GM19455 (cell line): Measurements from ENCODE around the gene VPS39.

Experiments
- ATAC-seq: cut with Tn5 transposase; IDR thresholded peaks from one replicate; pipeline ENCODE4 v1.9.1; 2021; ENCODE audit not compliant: unreplicated experiment

Gene VPS39

GRCh38 chr15:42202653-42203052 lies 5.5 kb downstream of the VPS39 start:
- ATAC-seq = no peak

- ATAC-seq = no peak
Measured at GRCh38 chr15:42201801-42202200, 6.3 kb downstream of the VPS39 start.

DNA sequence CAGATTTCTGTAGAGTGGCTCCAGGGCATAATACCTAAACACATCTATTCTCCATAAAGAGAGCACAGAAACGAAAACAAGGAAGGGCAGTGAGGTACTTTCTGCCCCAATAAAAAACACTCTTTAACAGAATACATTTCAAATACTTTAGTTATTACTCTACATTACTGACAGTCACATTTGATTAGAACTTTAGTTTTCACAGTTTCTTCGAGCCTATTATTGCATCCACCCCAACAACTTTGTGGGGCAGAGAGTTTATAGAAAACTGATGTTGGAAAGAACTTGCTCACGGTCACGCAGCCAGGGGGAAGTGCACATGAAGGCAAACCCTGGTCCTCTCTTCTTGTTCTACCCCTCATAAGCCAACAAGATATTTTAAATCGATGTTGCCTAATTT lies 9.0 kb downstream of the VPS39 start:
- no peak for ATAC-seq

- ATAC-seq = no peak
Measured at GRCh38 chr15:42198516-42198915, 9.6 kb downstream of the VPS39 start.

DNA sequence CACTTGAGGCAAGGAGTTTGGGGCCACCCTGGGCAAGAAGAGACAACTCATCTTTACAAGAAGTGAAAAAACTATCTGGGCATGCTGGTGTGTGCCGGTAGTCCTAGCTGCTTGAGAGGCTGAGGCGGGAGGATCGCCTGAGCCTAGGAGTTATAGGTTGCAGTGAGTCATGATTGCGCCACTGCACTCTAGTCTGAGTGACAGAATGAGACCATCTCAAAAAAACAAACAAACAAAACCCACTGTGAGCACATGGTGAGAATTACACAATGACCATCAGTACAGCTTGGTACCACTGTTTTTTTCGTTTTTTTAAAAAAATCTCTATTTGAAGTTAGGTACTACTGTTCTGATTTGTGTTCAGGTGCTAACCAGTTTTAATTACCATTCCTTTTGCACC lies 13.6 kb downstream of the VPS39 start:
- no peak for ATAC-seq

GRCh38 chr15:42193383-42193782 lies 14.7 kb downstream of the VPS39 start:
- no peak for ATAC-seq

DNA sequence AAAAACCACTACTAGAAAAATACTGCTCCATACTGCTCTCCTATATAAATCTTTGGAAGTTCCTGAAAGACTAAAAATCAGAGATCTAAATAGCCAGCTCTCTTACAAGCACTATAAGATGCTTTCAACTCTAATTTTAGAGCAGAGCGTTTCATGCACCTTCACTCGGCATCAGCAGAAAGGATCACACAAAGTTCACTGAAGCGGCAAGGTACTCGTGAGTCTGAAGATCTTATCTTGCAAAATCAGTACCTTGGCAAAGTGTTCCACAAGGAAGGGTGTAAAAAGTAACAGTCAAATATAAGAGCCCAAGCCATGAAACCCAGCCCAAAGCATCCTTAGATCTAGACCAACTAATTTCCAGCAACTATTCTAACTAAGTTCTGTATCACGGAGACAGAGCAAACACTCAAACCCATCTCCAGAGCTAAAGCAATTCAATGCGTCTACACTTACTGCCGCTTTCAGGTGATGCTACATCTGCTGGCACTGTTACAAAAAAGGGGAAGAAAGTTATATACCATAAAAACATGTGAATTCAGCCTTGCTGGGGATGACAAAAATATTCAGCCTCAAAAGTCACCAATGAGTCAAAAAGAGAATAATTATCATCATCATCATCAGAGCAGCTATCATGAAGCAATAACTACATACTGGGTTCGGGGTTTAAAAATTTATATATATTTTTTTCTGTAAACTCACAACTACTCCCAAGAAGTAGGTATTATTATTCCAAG lies 16.3 kb downstream of the VPS39 start:
- ATAC-seq = no peak

DNA sequence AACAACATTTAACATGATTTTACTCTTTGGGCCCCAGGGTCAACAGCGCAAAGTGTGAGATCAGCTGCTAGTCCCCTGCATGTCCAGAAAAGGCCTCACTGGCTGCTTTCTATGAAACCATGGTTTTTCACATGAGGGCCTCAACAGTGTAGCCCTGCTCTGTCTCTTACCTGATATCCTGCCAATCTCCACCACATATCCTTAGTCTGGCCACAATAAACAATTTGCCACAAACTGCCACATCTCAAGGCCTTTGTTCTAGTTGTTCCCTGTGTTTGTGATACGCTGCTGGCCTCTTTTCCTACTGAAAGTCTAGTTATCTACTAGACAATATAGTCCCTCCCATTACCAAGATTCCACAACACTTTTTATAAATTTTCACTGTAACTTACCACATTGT lies 17.7 kb downstream of the VPS39 start:
- no peak for ATAC-seq

- ATAC-seq = no peak
Measured at GRCh38 chr15:42185801-42186200, 22.3 kb downstream of the VPS39 start.

- no peak for ATAC-seq
Measured at GRCh38 chr15:42184736-42185135, 23.4 kb downstream of the VPS39 start.

DNA sequence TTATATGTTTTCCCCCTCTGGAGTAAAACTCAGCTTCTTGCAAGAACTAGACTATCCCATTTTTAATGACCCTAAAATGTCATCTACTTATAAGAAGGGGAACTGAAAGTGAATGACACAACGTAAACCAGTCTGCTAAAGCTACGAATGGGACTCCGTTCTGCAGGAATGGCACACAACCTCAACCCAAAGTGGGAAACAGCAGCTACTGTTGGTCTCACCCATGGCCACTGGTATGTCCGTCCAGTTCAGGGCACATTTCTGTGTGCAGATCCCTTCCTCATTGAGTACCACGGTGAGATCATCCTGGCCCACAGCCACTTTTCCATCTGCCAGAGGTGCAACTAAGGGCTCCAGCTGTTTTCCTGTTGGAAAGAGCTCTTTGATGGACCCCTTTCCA lies 23.8 kb downstream of the VPS39 start:
- no peak for ATAC-seq

DNA sequence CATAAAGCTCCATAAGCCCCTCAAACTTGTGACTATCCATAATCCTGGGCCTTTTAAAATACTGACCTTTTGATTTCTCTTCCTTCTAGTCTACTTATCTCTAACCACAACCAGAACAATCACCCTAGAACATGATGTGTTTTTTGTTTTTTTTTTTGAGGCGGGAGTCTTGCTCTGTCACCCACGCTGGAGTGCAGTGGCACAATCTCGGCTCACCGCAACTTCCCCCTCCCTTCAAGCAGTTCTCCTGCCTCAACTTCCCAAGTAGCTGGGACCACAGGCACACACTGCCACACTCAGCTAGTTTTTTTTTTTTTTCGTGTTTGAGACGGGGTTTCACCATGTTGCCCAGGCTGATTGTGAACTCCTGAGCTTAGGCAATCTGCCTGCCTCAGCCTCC lies 25.1 kb downstream of the VPS39 start:
- no peak for ATAC-seq

GRCh38 chr15:42182328-42182886 lies 25.7 kb downstream of the VPS39 start:
- ATAC-seq = no peak

DNA sequence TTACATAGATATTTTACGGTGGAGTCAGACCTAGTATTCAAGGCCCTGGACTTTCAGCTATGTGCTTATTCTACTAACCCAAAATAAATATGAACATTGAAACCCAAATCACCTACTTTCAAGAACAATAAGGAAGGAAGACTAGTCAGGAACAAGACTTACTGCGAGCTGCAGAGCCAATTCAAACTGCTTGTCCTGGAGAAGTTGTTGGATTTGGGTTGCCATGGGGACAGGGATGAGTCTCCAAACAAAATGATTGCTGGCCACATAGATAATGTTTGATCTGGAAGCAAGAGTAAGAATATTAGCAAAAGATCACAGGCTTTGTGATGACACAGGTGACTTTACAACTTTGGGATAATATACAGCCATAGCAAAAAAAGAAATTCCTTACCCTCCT lies 30.0 kb downstream of the VPS39 start:
- ATAC-seq = no peak

DNA sequence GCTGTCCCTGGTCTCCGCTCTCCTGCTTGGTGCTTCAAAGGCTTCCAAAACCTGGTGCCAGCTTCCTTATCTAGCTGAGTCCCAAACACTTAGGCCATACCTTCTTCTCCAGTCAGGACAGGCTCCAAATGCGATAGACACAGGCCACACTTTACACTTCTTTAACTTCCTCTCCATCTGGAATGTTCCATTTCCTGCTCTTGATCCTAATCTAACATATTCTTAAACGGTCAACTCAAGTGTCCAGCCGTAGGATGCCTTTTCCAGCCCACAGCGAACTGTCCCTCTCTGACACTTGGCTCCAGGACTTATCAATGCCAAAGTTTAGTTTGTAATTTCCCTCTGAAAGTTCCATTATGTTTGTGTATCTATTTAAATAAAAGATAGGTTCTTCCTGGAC lies 32.4 kb downstream of the VPS39 start:
- no peak for ATAC-seq

- ATAC-seq = no peak
Measured at GRCh38 chr15:42172475-42172874, 35.6 kb downstream of the VPS39 start.

- no peak for ATAC-seq
Measured at GRCh38 chr15:42171795-42172194, 36.3 kb downstream of the VPS39 start.

DNA sequence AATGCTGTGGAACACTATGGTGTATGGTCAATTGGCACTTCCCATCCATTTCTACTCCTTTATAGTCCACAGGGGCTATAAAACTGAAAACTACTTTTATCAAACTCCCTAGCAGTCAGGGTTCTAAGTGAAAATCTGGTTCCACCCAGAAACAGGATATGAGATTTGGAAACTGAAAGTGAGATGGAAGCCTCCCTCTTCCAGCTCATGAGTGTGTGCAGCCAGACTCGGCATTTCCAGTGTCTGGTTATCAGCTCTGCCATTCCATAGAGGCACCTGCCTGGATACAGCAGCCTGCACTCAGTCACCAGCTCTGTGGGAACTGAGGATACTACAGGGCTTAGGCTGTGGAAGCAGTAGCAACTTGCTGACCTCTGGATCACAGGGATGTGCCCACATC lies 37.0 kb downstream of the VPS39 start:
- no peak for ATAC-seq

DNA sequence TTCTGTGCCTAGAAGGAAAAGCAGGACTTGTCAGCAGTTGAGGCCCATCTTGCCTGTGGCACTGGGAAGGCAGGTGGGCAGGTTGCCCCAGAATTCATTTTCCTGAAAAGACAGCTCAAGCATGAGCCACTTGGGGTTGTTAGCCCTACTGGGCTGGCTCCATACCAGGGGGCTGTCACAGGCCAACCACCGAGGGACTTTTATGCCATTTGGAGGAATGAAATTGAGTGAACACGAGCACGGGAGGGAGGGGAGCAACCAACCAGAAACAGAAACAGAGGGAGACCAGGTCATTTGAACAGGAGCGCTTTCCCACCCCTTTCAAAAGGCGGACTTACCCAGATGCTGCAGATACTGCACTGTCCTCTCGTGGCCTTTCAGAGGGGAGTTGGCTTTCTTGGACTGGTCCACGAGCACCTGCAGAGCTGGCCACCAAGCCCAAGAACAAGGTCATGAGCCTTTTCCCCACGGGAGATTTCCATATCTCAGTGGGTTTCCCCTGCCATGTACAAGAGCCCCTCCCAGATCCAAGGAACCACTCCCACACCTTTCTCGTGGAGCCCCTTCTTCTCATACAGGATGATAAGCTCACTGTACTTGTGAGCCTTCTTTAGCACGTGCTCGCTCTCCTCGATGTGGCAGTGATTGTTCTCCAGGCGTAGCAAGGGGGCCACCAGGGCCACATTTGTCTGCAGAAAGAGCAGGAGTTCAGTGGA lies 41.7 kb downstream of the VPS39 start:
- no peak for ATAC-seq

DNA sequence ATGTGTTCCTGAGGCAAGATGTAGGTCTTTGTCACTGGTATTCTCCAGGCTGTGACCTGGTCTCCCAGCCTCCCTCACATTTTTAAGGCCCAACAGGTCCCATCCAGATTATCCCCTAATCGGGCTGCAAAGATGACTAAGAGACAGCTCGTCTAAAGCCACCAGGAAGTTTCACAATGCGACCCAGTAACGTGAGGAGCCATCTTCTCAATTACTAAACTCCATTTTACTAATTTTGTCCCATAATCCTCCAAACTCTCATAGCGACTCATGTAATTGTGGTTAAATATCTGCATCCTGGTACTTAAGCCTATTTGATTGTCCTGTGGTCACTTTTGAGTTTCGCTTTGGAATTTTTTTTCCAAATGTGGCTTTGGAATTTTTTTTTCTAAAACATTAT lies 43.0 kb downstream of the VPS39 start:
- no peak for ATAC-seq

DNA sequence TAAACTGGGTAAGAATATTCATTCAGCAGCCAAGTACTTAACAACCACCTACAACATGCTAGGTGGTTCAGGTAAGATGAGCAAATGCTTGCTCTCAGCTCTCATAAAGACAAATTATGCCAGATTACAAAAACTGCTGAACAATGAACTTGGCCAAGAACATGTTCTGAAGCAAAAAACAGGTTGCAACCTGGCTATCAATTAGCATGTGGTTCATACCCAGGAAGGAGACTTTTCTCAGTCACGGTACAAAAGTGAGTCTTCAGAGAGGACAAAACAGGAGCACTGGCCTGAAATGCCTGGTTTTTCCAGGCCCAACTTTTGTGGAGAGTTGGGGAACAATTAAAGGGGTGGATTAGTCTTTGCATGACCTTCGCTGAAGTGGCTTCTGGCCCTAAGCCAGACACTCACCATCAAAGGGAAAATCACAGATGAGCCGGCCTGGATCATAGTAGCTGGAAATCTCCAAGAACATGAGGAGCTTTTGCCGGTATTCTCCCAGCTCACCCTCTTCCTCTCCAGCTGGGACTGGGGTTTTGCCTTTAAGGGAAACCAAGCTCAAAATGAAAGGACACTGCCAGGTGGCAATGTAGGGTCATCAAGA lies 44.1 kb downstream of the VPS39 start:
- no peak for ATAC-seq

DNA sequence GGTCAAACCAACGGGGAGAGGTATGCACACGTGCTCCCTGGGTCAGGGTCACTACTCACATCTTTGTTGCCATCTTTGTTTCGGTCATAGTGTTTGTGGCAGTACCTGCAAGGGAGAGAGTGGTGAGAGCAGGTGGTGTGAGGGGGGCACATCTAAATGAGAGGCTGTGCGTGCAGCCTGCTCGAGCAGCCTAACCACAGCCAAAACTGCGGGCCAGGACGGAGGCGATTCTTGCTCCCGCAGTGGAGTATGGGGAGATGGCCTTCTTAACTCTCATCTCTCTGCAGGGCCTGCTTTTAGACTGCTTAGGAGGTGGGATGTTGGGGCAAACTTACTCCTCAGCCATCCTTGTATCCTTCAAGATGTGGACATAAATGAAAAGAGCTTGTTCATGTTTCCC lies 44.8 kb downstream of the VPS39 start:
- no peak for ATAC-seq
